Measurements from ENCODE around the gene KIT.

- no peak for TF ChIP-seq CTCF (IDR thresholded peaks at IDR 0.05 in 2 of 3, conservative IDR thresholded peaks at IDR 0.05 in 1 of 3; ENCODE audit: control insufficient read depth in 2 of 3, extremely low read depth in 1 of 3, insufficient read depth in 1 of 3, low read depth in 3 of 3, low read length in 3 of 3)
- no peak for TF ChIP-seq EZH2 (IDR thresholded peaks at IDR 0.05; ENCODE audit: borderline replicate concordance, control insufficient read depth, low read depth, low read length)
- TF ChIP-seq ZNF274 (IDR thresholded peaks at IDR 0.05; ENCODE audit: insufficient read depth, insufficient read length), result no peak
- no peak for TF ChIP-seq CHD4 (IDR thresholded peaks at IDR 0.05)
- TF ChIP-seq CEBPZ (IDR thresholded peaks at IDR 0.05; ENCODE audit: low read depth, low read length), result no peak
- TF ChIP-seq ZBTB11 (CRISPR knock-in tag; IDR thresholded peaks at IDR 0.05), result no peak
- no peak for TF ChIP-seq GABPA (IDR thresholded peaks at IDR 0.05; ENCODE audit: low read depth)
- TF ChIP-seq FOS (IDR thresholded peaks at IDR 0.05; ENCODE audit: borderline replicate concordance, extremely low read depth, insufficient read length), result no peak
- TF ChIP-seq RAD21 (IDR thresholded peaks at IDR 0.05; ENCODE audit: insufficient read depth, low read depth, low read length), result no peak
- TF ChIP-seq PKNOX1 (IDR thresholded peaks at IDR 0.05), result no peak
- no peak for TF ChIP-seq ATF2 (IDR thresholded peaks at IDR 0.05; ENCODE audit: low read length)
- TF ChIP-seq YY1 (IDR thresholded peaks at IDR 0.05; ENCODE audit: low read depth, low read length), result no peak
These were observed 589 bp upstream of the KIT start for GRCh38 chr4:54657185-54657550.

Data from GM12878 (cell line).